A673 (cell line): Measurements from ENCODE around the gene RIT1.

Source experiments
- CTCF ChIP-seq: fragments of 300-800, 200-600 bp; sonication (generic); conservative IDR thresholded peaks from 2 replicates; pipeline ENCODE4 v1.5.1; 2017; ENCODE audit warnings: low read depth, mild to moderate bottlenecking, antibody characterized with exemption, low read length, moderate library complexity, mixed read lengths
- EZH2 ChIP-seq: fragments of 200-600 bp; sonication (generic); IDR thresholded peaks from 2 replicates; pipeline ENCODE4 v1.6.1; 2017; ENCODE audit warnings: borderline replicate concordance, low read depth, mild to moderate bottlenecking, mixed read lengths, antibody characterized with exemption, low read length; ENCODE audit not compliant: poor library complexity, severe bottlenecking

- TF ChIP-seq CTCF = no peak
- TF ChIP-seq EZH2 = no peak
Measured at GRCh38 chr1:155932081-155932480, 20.9 kb upstream of the RIT1 start.
